GM19455 (cell line): ENCODE measurements around the gene MED13.
"Not testable (repeated sequence)": the region's sequence is repeated elsewhere in the genome, so short reads cannot be mapped to it uniquely, and the experiment has no call there.

Experiments used
- ATAC-seq: cut with Tn5 transposase; IDR thresholded peaks from one replicate; pipeline ENCODE4 v1.9.1; 2021; ENCODE audit not compliant: unreplicated experiment

The MED13 gene

DNA sequence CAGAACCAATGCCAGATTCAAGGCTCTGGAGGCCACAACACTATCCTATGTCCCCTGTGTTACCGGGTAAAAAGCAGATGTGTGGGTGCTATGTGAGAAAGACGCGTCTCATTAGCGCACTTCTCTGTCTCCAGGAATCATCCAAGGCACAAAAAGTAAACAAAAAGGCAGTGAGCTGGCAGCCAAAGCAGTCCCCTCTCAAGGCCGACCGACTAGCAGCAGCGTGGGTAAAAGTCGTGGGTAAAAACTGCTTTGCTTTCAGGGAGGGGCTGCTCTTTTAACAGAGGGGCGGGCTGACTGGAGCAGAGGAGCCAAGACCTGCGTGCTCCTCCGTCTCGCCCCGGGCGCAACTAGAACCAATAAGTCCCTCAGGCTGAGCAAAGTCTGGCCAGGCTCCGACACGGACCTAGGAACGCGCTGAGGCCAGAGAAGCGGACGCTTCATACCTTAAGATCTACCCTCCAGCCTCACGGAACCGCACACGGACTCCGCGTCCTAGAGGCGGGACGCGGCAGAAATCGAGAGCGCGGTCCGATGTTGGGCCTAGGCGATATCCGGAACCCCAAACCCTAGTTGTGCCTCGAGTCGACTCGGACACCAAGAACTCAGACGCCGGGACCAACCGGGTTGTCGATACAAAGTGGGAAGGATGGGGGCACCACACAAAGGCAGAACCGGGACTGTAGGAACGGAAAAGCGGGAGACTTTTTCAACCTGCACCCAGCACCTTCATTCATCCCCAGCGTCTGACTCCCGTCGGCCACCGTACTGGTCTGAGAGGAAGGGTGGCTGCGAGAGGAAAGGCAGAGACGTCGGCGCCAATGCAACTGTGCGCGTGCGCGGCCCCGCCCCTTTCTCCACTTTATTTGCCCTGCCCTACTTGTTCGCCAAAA lies 137.6 kb downstream of the MED13 start, which contains the start of gene INTS2:
Gene INTS2, minus strand, starts transcription at position 775 of the 893 bp plus-strand sequence. CDS start 1,338 bp downstream, outside the sequence.
- peak; percentile 87 for ATAC-seq

DNA sequence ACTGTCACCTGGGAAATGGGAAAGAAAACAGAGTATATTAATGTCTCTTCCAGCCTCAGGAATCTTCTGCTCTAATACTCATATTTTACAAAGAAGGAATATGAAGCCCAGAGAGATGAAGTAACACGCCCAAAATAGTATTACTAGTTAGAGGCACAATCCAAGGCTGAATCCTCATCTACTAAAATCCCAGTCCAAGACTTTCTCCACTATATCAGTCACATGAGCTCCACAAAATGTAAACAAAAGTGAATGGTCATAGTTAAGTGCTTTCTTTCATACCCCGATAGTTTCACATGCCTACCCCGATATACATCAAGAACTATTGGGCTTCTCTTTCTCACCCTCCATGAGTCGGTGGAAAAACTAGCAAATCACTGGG lies 138.3 kb downstream of the MED13 start:
- ATAC-seq = no peak

- ATAC-seq = not testable (repeated sequence)
Observed at GRCh38 chr17:61915162-61915561, 149.9 kb downstream of the MED13 start.

DNA sequence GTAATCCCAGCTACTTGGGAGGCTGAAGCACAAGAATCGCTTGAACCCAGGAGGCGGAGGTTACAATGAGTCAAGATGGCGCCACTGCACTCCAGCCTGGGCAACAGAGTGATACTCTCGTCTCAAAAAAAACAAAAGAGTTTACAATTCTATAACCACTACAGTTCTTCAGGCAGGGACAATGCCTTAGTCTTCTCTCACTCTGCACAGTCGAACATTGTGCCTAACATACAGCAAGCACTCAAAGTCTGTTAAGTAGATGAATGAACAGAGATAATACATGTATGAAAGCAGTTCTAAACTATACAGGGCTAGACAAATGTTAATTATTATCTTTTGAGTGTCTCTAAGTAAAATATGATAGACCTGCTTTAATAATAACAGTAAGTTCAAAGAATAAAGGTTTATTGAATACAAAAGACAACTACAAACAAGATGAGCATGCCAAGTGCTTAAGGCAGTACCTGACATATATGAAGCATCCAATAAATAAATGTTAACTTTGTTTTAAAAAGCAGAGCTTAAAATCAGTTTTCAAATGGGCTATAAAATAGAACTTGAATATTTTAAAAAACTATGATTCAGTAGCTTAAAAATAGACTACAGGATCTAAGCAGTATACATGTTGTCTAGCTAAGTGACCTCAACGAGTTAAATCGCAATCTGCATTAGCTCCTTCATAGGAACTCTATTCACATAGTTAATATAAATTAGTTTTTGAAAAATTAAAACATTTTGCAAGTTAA lies 156.6 kb downstream of the MED13 start:
- no peak for ATAC-seq

DNA sequence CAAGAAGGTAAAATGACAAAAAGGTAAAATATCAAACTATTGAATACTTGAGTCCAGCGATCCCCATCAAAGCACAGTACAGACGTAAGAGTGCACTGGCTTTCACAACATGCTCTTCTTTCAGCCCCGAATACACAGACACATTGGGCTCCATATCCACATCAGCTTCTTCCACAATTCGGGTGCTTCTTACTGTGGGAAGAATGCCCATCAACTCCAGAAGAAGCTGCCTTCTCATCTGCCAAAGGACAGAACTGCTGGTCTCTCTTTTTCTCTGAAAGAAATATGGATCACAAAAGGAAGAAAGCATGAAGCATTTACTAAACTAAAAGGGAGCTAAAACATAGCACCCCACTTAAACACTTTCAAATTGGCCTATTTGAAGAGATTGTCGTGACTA lies 157.7 kb downstream of the MED13 start:
- no peak for ATAC-seq

GRCh38 chr17:61904094-61904710 lies 160.9 kb downstream of the MED13 start:
- peak; percentile 71 for ATAC-seq

DNA sequence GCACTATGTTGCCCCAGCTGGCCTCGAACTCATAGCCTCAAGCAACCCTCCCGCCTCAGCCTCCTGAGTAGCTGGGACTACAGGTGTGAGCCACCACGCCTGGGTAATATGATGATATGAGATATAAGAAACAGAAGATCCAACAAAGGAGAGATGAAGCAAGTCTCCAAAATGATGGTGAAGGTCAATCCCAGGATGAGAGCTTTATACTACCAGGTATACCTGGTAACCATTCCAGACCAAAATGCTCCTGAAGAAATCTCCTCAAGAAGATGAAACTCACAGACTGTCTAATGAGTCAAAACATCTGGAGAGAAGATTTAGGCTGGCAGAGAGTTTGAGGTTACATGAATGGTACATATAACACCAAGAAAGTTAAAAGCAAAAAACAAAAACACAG lies 161.8 kb downstream of the MED13 start:
- ATAC-seq = no peak

- no peak for ATAC-seq
Observed at GRCh38 chr17:61897548-61898180, 167.4 kb downstream of the MED13 start.

- no peak for ATAC-seq
Observed at GRCh38 chr17:61895391-61895790, 169.7 kb downstream of the MED13 start.

DNA sequence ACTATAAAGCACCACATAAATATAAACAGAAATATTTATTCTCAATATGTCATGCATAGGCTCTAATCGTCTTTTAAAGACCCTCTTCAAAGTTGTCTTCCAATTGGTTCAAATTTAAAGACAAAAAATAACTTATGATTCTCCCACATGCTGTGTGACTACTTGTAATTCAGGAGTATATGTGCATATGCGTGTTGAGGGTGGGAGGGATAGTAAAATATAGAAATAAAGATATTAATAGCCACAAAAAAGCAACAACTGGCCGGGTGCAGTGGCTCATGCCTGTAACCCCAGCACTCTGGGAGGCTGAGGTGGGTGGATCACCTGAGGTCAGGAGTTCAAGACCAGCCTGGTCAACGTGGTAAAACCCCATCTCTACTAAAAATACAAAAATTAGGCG lies 170.8 kb downstream of the MED13 start:
- ATAC-seq = not testable (repeated sequence)
